Neutrophil (primary cell): Measurements from ENCODE around the gene EXOSC10.

ENCODE experiments used
- H3K27ac ChIP-seq: fragments of 200-600 bp; sonication (generic); 2 replicates; pipeline ENCODE4 v1.5.1; 2016; ENCODE audit warnings: mild to moderate bottlenecking, moderate library complexity
- H3K27me3 ChIP-seq: fragments of 200-600 bp; sonication (generic); 2 replicates; pipeline ENCODE4 v1.6.0; 2016; ENCODE audit warnings: mild to moderate bottlenecking
- H3K36me3 ChIP-seq: fragments of 200-600 bp; sonication (generic); 2 replicates; pipeline ENCODE4 v1.5.1; 2017
- H3K4me1 ChIP-seq, 2 experiments: fragments of 200-600 bp in 1 of 2; sonication (generic) in 1 of 2; 1 replicate in 1 of 2; 2 replicates in 1 of 2; pipeline versions ENCODE4 v1.5.1 to v1.6.1; 2013 to 2016; ENCODE audit warnings: low read depth in 1 of 2, low read length in 1 of 2, mild to moderate bottlenecking in 1 of 2, moderate library complexity in 1 of 2; ENCODE audit not compliant: control insufficient read depth in 1 of 2, insufficient read depth in 1 of 2
- H3K4me3 ChIP-seq, 2 experiments: fragments of 200-600 bp in 1 of 2; sonication (generic) in 1 of 2; 1 replicate in 1 of 2; 2 replicates in 1 of 2; pipeline ENCODE4 v1.5.1; 2013 to 2016; ENCODE audit warnings: low read depth in 1 of 2, low read length in 1 of 2, mild to moderate bottlenecking in 1 of 2, moderate library complexity in 1 of 2
- H3K9me3 ChIP-seq: fragments of 200-600 bp; sonication (generic); 2 replicates; pipeline ENCODE4 v1.5.1; 2016
- TF ChIP-seq, protein P1 (sequence below): fragments of 200-600 bp; sonication (generic); IDR thresholded peaks from 2 replicates; pipeline ENCODE4 v1.5.1; 2016; ENCODE audit warnings: antibody characterized with exemption

The EXOSC10 gene

DNA sequence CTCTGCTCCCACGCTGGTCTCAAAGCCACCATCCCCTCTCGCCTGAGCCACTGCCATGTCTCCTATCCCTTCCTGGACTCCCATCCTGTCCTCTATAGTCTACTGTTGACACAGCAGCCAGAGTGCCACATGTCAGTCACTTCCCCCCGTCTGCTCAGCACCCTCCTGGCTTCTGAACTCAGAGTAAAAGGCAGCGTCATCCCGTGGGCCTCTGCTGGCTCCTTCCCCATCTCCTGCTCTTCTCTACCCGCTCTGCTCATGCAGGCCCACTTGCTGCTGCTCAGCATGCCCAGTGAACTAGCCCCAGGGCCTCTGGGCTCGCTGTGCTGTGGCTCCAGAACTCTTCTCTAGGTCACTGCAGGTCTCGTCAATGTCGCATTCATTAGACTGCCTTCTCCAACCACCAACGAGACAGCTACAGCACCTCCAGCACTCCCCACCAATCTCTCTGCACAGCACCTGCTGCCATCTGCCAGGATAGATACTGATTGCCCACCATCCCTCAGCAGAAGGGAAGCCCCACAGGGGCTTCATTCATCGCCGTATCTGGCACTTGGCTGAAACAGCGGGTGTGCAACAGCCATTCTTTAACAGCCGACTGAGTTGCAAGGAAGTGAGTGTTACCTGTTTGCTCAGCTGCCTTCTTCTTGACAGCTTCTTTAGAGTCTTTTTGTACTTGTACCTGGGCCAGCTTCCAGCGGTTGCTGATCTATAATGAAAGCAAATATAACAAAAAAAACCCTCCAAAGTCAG, 28.0 kb downstream of the EXOSC10 start:
- TF ChIP-seq, protein P1, sequence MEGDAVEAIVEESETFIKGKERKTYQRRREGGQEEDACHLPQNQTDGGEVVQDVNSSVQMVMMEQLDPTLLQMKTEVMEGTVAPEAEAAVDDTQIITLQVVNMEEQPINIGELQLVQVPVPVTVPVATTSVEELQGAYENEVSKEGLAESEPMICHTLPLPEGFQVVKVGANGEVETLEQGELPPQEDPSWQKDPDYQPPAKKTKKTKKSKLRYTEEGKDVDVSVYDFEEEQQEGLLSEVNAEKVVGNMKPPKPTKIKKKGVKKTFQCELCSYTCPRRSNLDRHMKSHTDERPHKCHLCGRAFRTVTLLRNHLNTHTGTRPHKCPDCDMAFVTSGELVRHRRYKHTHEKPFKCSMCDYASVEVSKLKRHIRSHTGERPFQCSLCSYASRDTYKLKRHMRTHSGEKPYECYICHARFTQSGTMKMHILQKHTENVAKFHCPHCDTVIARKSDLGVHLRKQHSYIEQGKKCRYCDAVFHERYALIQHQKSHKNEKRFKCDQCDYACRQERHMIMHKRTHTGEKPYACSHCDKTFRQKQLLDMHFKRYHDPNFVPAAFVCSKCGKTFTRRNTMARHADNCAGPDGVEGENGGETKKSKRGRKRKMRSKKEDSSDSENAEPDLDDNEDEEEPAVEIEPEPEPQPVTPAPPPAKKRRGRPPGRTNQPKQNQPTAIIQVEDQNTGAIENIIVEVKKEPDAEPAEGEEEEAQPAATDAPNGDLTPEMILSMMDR: no peak
- Histone ChIP-seq H3K27ac (no peak overlapping the region), H3K9me3 (no peaks in the 10 kb centered on the region), H3K4me1 (no peaks in the 10 kb centered on the region), H3K27me3 (no peaks in the 10 kb centered on the region), H3K4me3 (no peak overlapping the region), H3K36me3 (peaks cover 100% of the 10 kb centered on the region)

DNA sequence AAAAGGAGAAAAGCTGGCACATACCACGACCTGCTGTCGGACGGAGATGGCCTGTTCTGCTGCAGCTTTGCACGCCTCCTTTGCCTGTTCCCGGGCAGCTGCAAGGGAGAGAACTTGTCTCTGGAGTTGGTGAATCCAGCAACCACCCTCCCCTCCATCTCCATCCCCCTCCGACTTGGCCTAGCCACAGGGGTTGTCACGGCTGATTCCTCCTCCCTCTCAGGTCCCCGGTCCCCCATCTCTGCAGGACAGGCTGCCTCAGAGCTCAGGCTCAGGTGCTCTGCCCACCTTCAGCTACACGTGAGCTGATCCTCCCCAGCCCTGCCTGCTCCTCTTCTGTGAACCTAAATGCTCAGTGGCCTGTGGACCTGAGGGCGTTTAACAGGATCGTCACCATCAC, 28.8 kb downstream of the EXOSC10 start:
- Histone ChIP-seq H3K9me3 (no peaks in the 10 kb centered on the region), H3K4me1 (no peaks in the 10 kb centered on the region), H3K27ac (no peak overlapping the region), H3K27me3 (no peaks in the 10 kb centered on the region), H3K36me3 (peaks cover 100% of the 10 kb centered on the region), H3K4me3 (no peak overlapping the region)
- TF ChIP-seq, protein P1: no peak

DNA sequence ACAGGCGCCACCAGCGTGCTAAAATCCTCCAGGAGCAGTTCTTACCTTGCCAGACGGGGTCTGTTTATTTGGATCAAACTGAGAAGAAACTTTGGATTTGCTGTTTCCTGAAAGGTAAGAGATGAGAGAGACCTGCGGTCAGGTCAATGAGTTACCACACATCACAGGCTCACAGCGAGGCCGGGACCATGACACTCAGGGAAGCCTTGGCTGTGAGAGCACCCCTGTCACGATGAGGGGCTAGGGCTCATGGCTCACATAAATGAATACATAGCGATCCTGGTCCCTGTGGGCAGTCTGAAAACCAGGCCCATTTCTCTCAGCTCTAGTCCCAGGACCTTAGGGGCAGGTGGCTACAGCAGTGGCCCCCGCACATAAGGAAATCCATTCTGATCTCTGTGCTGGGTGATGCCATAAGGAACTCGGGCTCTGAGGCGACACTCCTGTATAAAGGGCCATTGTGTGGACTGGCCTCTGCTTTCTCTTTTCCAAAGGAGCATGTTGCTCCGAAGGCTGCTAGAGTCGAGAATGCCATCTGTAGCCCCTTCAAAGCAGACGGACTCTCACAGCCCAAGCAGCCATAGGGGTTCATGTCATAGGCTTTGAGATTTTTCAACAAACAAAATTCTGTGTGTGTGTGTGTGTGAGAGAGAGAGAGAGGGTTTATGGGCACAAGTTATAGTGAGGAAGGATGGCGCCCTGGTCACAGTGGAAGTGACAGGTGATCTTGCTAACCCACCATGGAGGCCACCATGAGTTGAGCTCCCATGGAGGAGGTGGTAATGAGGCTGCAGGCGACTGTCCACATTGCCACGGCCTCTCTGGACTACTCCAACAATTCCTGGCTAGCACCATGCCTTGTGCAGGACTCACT, 30.8 kb downstream of the EXOSC10 start:
- no peaks in the 10 kb centered on the region for H3K27me3 ChIP-seq
- H3K4me1 ChIP-seq: no peaks in the 10 kb centered on the region
- TF ChIP-seq, protein P1: no peak
- H3K4me3 ChIP-seq: no peak overlapping the region
- H3K36me3 ChIP-seq: peaks cover 95% of the 10 kb centered on the region
- H3K9me3 ChIP-seq: no peaks in the 10 kb centered on the region
- no peak overlapping the region for H3K27ac ChIP-seq

DNA sequence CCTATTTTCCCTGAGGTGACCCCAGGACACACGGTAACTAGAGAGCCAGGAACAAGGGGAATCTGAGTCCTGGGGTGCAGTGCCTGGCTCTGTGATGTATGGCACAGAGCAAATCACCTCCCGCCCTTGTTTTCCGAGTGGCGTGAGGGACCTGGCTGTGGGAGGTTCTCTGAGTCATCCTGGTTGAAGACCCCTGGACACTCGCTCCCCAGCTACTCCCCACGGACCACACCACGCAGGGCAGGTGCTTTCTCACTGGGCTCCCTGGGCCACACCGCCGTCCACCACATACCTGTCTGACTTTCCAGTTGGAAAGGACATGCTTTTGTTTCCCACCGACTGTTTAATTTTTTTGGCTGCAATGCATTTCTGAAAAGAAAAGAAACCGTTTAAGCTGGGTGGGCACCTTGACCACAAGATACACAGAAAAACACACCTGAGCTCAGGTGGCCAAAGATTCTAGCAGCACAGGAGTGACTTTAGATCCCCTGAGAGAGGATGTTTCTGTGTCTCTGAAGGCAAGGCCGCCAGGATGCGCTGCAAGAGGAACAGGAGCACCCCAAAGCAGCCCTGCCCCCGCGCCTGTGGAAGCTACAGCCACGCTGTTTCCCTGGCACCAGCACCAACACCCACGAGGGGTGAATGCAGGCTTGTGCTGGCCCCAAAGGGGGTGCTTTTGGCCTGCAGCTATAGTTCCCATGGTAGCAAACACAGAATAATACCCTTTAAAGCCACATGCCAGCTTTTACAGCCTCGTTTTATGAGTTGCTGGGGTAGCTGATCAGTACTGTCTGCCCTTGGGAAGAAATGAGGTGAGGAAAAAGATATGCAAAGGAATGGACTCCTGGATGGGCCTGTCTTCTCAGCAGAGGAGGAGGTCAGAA, 31.7 kb downstream of the EXOSC10 start:
- Histone ChIP-seq H3K4me1 (no peaks in the 10 kb centered on the region), H3K4me3 (no peak overlapping the region), H3K27ac (no peak overlapping the region), H3K36me3 (peaks cover 88% of the 10 kb centered on the region), H3K9me3 (no peaks in the 10 kb centered on the region), H3K27me3 (no peaks in the 10 kb centered on the region)
- TF ChIP-seq, protein P1: no peak

DNA sequence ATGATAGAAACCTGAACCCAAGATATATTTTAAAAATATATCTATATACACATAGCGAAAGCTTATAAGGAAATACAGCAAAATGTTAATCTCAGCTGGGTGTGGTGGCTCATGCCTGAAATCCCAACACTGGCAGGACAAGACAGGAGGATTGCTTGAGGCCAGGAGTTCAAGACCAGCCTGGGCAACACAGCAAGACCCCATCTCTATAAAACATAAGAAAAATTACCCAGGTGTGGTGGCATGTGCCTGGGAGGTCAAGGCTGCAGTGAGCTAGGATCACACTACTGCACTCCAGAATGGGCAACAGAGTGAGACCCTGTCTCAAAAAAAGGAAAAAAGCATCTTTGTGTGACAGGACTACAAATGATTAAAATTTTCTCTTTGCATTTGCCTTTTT, 33.9 kb downstream of the EXOSC10 start:
- Histone ChIP-seq H3K4me3 (no peak overlapping the region), H3K4me1 (peaks cover 2% of the 10 kb centered on the region in 2 experiments), H3K27me3 (no peaks in the 10 kb centered on the region), H3K27ac (no peak overlapping the region), H3K36me3 (peaks cover 66% of the 10 kb centered on the region), H3K9me3 (no peaks in the 10 kb centered on the region)
- TF ChIP-seq, protein P1: no peak
